ENCODE data around the gene LRP3. TPM values are rescaled to one million over a fixed set of nuclear protein-coding genes. Genes with fewer than 3 reads are reported as not detected.

Gene LRP3
- polyA plus RNA-seq, 1 of the 3 experiments (the other 2 are of a cell fraction) = 8.2 TPM

- Histone ChIP-seq H3K9me2 (no peaks in the 10 kb centered on the region), H3K4me3 (ENCODE audit: low read depth in 2 of 2, low read length in 1 of 2) (no peak overlapping the region), H3K4me1 (ENCODE audit: control insufficient read depth in 1 of 2, insufficient read depth in 2 of 2, low read depth in 1 of 2, low read length in 1 of 2) (no peaks in the 10 kb centered on the region), H3K79me2 (ENCODE audit: insufficient read depth) (no peaks in the 10 kb centered on the region), H2AFZ (ENCODE audit: low read depth) (no peak overlapping the region), H4K20me1 (ENCODE audit: insufficient read depth) (no peaks in the 10 kb centered on the region), H3K27me3 (ENCODE audit: insufficient read depth) (no peaks in the 10 kb centered on the region), H3K9ac (no peak overlapping the region), H3F3A (replicated peaks; ENCODE audit: insufficient read depth) (no peaks in the 10 kb centered on the region), H3K27ac (ENCODE audit: low read depth in 2 of 2, low read length in 1 of 2) (no peak overlapping the region; a peak in 1 of 4 replicates), H3K4me2 (no peak overlapping the region), H3K36me3 (replicated peaks in 1 of 2; ENCODE audit: control insufficient read depth in 1 of 2, insufficient read depth in 2 of 2, low read length in 1 of 2) (peaks cover 0 to 3% of the 10 kb centered on the region in 2 experiments), H3K9me3 (no peaks in the 10 kb centered on the region)
- DNase-seq = peak; percentile 27
- ChIA-PET POLR2A (no interaction called here), CTCF (no interaction called here)
- 94% methylated on average over 20 of the region's 27 CpGs for WGBS (ENCODE audit: low lambda C conversion rate)
- no peak for TF ChIP-seq TCF12 (IDR thresholded peaks at IDR 0.05)
- no peak for TF ChIP-seq GATA2 (CRISPR knock-in tag; IDR thresholded peaks at IDR 0.05)
- no peak for TF ChIP-seq JUND (IDR thresholded peaks at IDR 0.05)
- TF ChIP-seq, protein P1, sequence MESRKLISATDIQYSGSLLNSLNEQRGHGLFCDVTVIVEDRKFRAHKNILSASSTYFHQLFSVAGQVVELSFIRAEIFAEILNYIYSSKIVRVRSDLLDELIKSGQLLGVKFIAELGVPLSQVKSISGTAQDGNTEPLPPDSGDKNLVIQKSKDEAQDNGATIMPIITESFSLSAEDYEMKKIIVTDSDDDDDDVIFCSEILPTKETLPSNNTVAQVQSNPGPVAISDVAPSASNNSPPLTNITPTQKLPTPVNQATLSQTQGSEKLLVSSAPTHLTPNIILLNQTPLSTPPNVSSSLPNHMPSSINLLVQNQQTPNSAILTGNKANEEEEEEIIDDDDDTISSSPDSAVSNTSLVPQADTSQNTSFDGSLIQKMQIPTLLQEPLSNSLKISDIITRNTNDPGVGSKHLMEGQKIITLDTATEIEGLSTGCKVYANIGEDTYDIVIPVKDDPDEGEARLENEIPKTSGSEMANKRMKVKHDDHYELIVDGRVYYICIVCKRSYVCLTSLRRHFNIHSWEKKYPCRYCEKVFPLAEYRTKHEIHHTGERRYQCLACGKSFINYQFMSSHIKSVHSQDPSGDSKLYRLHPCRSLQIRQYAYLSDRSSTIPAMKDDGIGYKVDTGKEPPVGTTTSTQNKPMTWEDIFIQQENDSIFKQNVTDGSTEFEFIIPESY (IDR thresholded peaks at IDR 0.05; ENCODE audit: borderline replicate concordance, low read depth) = no peak
- no peak for TF ChIP-seq RFX5 (IDR thresholded peaks at IDR 0.05; ENCODE audit: low read length)
- no peak for TF ChIP-seq YY1 (IDR thresholded peaks at IDR 0.05; ENCODE audit: low read depth)
- no peak for TF ChIP-seq NRF1 (IDR thresholded peaks at IDR 0.05; ENCODE audit: low read depth, low read length)
- TF ChIP-seq, protein P2, sequence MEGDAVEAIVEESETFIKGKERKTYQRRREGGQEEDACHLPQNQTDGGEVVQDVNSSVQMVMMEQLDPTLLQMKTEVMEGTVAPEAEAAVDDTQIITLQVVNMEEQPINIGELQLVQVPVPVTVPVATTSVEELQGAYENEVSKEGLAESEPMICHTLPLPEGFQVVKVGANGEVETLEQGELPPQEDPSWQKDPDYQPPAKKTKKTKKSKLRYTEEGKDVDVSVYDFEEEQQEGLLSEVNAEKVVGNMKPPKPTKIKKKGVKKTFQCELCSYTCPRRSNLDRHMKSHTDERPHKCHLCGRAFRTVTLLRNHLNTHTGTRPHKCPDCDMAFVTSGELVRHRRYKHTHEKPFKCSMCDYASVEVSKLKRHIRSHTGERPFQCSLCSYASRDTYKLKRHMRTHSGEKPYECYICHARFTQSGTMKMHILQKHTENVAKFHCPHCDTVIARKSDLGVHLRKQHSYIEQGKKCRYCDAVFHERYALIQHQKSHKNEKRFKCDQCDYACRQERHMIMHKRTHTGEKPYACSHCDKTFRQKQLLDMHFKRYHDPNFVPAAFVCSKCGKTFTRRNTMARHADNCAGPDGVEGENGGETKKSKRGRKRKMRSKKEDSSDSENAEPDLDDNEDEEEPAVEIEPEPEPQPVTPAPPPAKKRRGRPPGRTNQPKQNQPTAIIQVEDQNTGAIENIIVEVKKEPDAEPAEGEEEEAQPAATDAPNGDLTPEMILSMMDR (IDR thresholded peaks at IDR 0.05) = no peak
- no peak for TF ChIP-seq ELF1 (IDR thresholded peaks at IDR 0.05)
- TF ChIP-seq SIN3A (IDR thresholded peaks at IDR 0.05; ENCODE audit: borderline replicate concordance, low read depth, low read length) = no peak
- TF ChIP-seq GABPA (IDR thresholded peaks at IDR 0.05; ENCODE audit: low read depth) = no peak
Measured at GRCh38 chr19:33205110-33205509, 11.0 kb downstream of the LRP3 start.

DNA sequence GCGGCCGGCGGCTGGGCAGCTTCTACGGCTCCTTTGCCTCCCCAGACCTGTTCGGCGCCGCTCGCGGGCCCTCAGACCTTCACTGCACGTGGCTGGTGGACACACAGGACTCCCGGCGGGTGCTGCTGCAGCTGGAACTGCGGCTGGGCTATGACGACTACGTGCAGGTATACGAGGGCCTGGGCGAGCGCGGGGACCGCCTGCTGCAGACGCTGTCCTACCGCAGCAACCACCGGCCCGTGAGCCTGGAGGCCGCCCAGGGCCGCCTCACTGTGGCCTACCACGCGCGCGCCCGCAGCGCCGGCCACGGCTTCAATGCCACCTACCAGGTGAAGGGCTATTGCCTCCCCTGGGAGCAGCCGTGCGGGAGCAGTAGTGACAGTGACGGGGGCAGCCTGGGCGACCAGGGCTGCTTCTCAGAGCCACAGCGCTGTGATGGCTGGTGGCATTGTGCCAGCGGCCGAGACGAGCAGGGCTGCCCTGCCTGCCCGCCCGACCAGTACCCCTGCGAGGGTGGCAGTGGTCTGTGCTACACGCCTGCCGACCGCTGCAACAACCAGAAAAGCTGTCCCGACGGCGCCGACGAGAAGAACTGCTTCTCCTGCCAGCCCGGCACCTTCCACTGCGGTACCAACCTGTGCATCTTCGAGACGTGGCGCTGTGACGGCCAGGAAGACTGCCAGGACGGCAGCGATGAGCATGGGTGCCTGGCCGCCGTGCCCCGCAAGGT, 11.6 kb downstream of the LRP3 start:
- DNase-seq = peak; percentile 37
- Histone ChIP-seq H3K27me3 (ENCODE audit: insufficient read depth) (no peaks in the 10 kb centered on the region), H3K4me2 (no peak overlapping the region), H3K4me3 (ENCODE audit: low read depth in 2 of 2, low read length in 1 of 2) (no peak overlapping the region), H3K9me3 (no peaks in the 10 kb centered on the region), H2AFZ (ENCODE audit: low read depth) (no peak overlapping the region), H3K27ac (ENCODE audit: low read depth in 2 of 2, low read length in 1 of 2) (no peak overlapping the region), H3K4me1 (ENCODE audit: control insufficient read depth in 1 of 2, insufficient read depth in 2 of 2, low read depth in 1 of 2, low read length in 1 of 2) (no peaks in the 10 kb centered on the region), H3K36me3 (replicated peaks in 1 of 2; ENCODE audit: control insufficient read depth in 1 of 2, insufficient read depth in 2 of 2, low read length in 1 of 2) (peaks cover 0 to 3% of the 10 kb centered on the region in 2 experiments), H3K79me2 (ENCODE audit: insufficient read depth) (no peaks in the 10 kb centered on the region), H3K9ac (no peak overlapping the region), H4K20me1 (ENCODE audit: insufficient read depth) (no peaks in the 10 kb centered on the region), H3K9me2 (no peaks in the 10 kb centered on the region), H3F3A (replicated peaks; ENCODE audit: insufficient read depth) (no peaks in the 10 kb centered on the region)
- 95% methylated on average over 20 of the region's 64 CpGs for WGBS (ENCODE audit: low lambda C conversion rate)
- ChIA-PET POLR2A (no interaction called here), CTCF (interaction anchor here (0.9 kb wide), 1 partner anchor 13 kb away, joined by 3 read pairs; no protein-coding TSS in a partner anchor)
- TF ChIP-seq FOSL2 (IDR thresholded peaks at IDR 0.05; ENCODE audit: borderline replicate concordance, low read depth) (no peak), RFX5 (IDR thresholded peaks at IDR 0.05; ENCODE audit: low read length) (no peak), MXI1 (IDR thresholded peaks at IDR 0.05; ENCODE audit: low read depth, low read length) (no peak), RAD21 (IDR thresholded peaks at IDR 0.05; ENCODE audit: low read length) (no peak), FOXM1 (IDR thresholded peaks at IDR 0.05; ENCODE audit: low read depth) (no peak), RXRA (IDR thresholded peaks at IDR 0.05; ENCODE audit: borderline replicate concordance, low read depth) (no peak), MAX (IDR thresholded peaks at IDR 0.05; ENCODE audit: low read depth) (no peak), NFIC (IDR thresholded peaks at IDR 0.05; ENCODE audit: borderline replicate concordance) (no peak), REST (IDR thresholded peaks at IDR 0.05; ENCODE audit: low read depth, low read length) (no peak), FOXJ3 (CRISPR knock-in tag; IDR thresholded peaks at IDR 0.05) (no peak)
- TF ChIP-seq, protein P3, sequence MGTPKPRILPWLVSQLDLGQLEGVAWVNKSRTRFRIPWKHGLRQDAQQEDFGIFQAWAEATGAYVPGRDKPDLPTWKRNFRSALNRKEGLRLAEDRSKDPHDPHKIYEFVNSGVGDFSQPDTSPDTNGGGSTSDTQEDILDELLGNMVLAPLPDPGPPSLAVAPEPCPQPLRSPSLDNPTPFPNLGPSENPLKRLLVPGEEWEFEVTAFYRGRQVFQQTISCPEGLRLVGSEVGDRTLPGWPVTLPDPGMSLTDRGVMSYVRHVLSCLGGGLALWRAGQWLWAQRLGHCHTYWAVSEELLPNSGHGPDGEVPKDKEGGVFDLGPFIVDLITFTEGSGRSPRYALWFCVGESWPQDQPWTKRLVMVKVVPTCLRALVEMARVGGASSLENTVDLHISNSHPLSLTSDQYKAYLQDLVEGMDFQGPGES (IDR thresholded peaks at IDR 0.05; ENCODE audit: low read depth, low read length) = no peak

All from SK-N-SH (cell line).